H9 (cell line): ENCODE data around the gene PRRC2B. TPM values are rescaled to one million over a fixed set of nuclear protein-coding genes. Genes with fewer than 3 reads are reported as not detected.
A peak's percentile ranks its signal among the peaks of the same experiment; 100 is the strongest.

Source experiments
- DNase-seq: peaks from one replicate; pipeline ENCODE4 v3.0.0-alpha.2; 2017
- H2AFZ ChIP-seq: one replicate; pipeline ENCODE4 v1.6.1; 2013; ENCODE audit warnings: mild to moderate bottlenecking, low read length, control low read depth, moderate library complexity
- H2AK5ac ChIP-seq: 2 replicates; pipeline ENCODE4 v1.6.1; 2013; ENCODE audit warnings: low read length, control low read depth, mixed read lengths; ENCODE audit not compliant: insufficient read length
- H2BK120ac ChIP-seq: one replicate; pipeline ENCODE4 v1.6.1; 2013; ENCODE audit warnings: low read depth, mild to moderate bottlenecking, low read length, control low read depth, inconsistent platforms; ENCODE audit not compliant: poor library complexity, severe bottlenecking
- H2BK12ac ChIP-seq: 2 replicates; pipeline ENCODE4 v1.6.1; 2013; ENCODE audit warnings: low read length, control low read depth, mixed read lengths, low read depth; ENCODE audit not compliant: insufficient read length
- H2BK15ac ChIP-seq: 2 replicates; pipeline ENCODE4 v1.6.1; 2013; ENCODE audit warnings: low read depth, low read length, control low read depth
- H2BK20ac ChIP-seq: one replicate; pipeline ENCODE4 v1.6.1; 2013; ENCODE audit warnings: low read depth, mild to moderate bottlenecking, low read length, control low read depth, inconsistent platforms; ENCODE audit not compliant: poor library complexity, severe bottlenecking
- H2BK5ac ChIP-seq: 2 replicates; pipeline ENCODE4 v1.6.1; 2013; ENCODE audit warnings: low read length, control low read depth, mixed read lengths; ENCODE audit not compliant: insufficient read length
- H3K14ac ChIP-seq: 2 replicates; pipeline ENCODE4 v1.6.1; 2013; ENCODE audit warnings: low read length, control low read depth; ENCODE audit not compliant: insufficient read depth
- H3K18ac ChIP-seq: 2 replicates; pipeline ENCODE4 v1.6.1; 2013; ENCODE audit warnings: low read depth, mild to moderate bottlenecking, mixed read lengths, low read length, control low read depth; ENCODE audit not compliant: insufficient read length
- H3K23ac ChIP-seq: 2 replicates; pipeline ENCODE4 v1.6.1; 2013; ENCODE audit warnings: low read length, control low read depth, mixed read lengths, low read depth; ENCODE audit not compliant: insufficient read length
- H3K23me2 ChIP-seq: 2 replicates; pipeline ENCODE4 v1.6.1; 2013; ENCODE audit warnings: low read depth, mild to moderate bottlenecking, mixed read lengths, low read length, control low read depth; ENCODE audit not compliant: insufficient read length, poor library complexity, severe bottlenecking
- H3K27ac ChIP-seq: 2 replicates; pipeline ENCODE4 v1.5.1; 2013; ENCODE audit warnings: low read length, control low read depth, mixed read lengths, low read depth; ENCODE audit not compliant: insufficient read length
- H3K27me3 ChIP-seq: 2 replicates; pipeline ENCODE4 v1.6.1; 2013; ENCODE audit warnings: low read length, control low read depth, inconsistent platforms; ENCODE audit not compliant: insufficient read depth
- H3K4ac ChIP-seq: 2 replicates; pipeline ENCODE4 v1.6.1; 2013; ENCODE audit warnings: low read depth, mild to moderate bottlenecking, control low read depth, inconsistent platforms, low read length, moderate library complexity
- H3K4me1 ChIP-seq: 2 replicates; pipeline ENCODE4 v1.6.1; 2013; ENCODE audit warnings: low read length, control low read depth, inconsistent platforms; ENCODE audit not compliant: insufficient read depth
- H3K4me2 ChIP-seq: 2 replicates; pipeline ENCODE4 v1.6.1; 2013; ENCODE audit warnings: low read length, control low read depth, mixed read lengths; ENCODE audit not compliant: insufficient read length, insufficient read depth
- H3K56ac ChIP-seq: 2 replicates; pipeline ENCODE4 v1.6.1; 2013; ENCODE audit warnings: low read depth, mild to moderate bottlenecking, mixed read lengths, low read length, control low read depth; ENCODE audit not compliant: insufficient read length
- H3K79me1 ChIP-seq: 2 replicates; pipeline ENCODE4 v1.6.1; 2013; ENCODE audit warnings: low read depth, mild to moderate bottlenecking, moderate library complexity, low read length, control low read depth, inconsistent platforms; ENCODE audit not compliant: insufficient read depth, poor library complexity, severe bottlenecking
- H3K79me2 ChIP-seq: 2 replicates; pipeline ENCODE4 v1.6.1; 2013; ENCODE audit warnings: low read length, control low read depth, inconsistent platforms; ENCODE audit not compliant: insufficient read depth
- H3K9ac ChIP-seq: 2 replicates; pipeline ENCODE4 v1.6.1; 2013; ENCODE audit warnings: low read length, control low read depth, mixed read lengths; ENCODE audit not compliant: insufficient read length; ENCODE audit errors: extremely low read depth
- H3K9me3 ChIP-seq: one replicate; pipeline ENCODE4 v1.6.1; 2013; ENCODE audit warnings: low read depth, low read length, inconsistent platforms; ENCODE audit not compliant: control insufficient read depth
- H3T11ph ChIP-seq: one replicate; pipeline ENCODE4 v1.6.1; 2013; ENCODE audit warnings: mild to moderate bottlenecking, low read length, control low read depth, inconsistent platforms
- H4K20me1 ChIP-seq: one replicate; pipeline ENCODE4 v1.6.1; 2013; ENCODE audit not compliant: control insufficient read depth, insufficient read length, insufficient read depth
- H4K5ac ChIP-seq: 2 replicates; pipeline ENCODE4 v1.6.1; 2013; ENCODE audit warnings: low read depth, mild to moderate bottlenecking, mixed read lengths, low read length, control low read depth; ENCODE audit not compliant: insufficient read length
- H4K8ac ChIP-seq: replicated peaks from 2 replicates; pipeline ENCODE4 v1.6.1; 2013; ENCODE audit warnings: low read length, control low read depth, mixed read lengths, low read depth; ENCODE audit not compliant: insufficient read length
- H4K91ac ChIP-seq: 2 replicates; pipeline ENCODE4 v1.6.1; 2013; ENCODE audit warnings: low read depth, mild to moderate bottlenecking, moderate library complexity, mixed read lengths, low read length, control low read depth; ENCODE audit not compliant: insufficient read length
- H3K27ac Mint-ChIP-seq, 3 experiments: 2 replicates in 2 of 3; 3 replicates in 1 of 3; pipeline ENCODE4 v1.8.0; 2020 to 2021; ENCODE audit warnings: mixed read lengths in 3 of 3, mild to moderate bottlenecking in 1 of 3, moderate library complexity in 1 of 3
- H3K27me3 Mint-ChIP-seq: 2 replicates; pipeline ENCODE4 v1.8.0; 2021; ENCODE audit warnings: low read depth, mild to moderate bottlenecking, moderate library complexity, mixed read lengths
- H3K36me3 Mint-ChIP-seq, 3 experiments: 2 replicates in 2 of 3; 3 replicates in 1 of 3; pipeline ENCODE4 v1.8.0; 2020 to 2021; ENCODE audit warnings: low read depth in 3 of 3, mixed read lengths in 3 of 3; ENCODE audit not compliant: insufficient read depth in 1 of 3
- H3K4me1 Mint-ChIP-seq, 2 experiments: 2 replicates each; pipeline ENCODE4 v1.8.0; 2020; ENCODE audit warnings: mixed read lengths in 2 of 2
- H3K4me3 Mint-ChIP-seq, 2 experiments: 2 replicates in 1 of 2; 3 replicates in 1 of 2; pipeline ENCODE4 v1.8.0; 2020 to 2021; ENCODE audit warnings: mild to moderate bottlenecking in 2 of 2, mixed read lengths in 2 of 2, moderate library complexity in 1 of 2
- H3K9me3 Mint-ChIP-seq, 2 experiments: 2 replicates in 1 of 2; 3 replicates in 1 of 2; pipeline ENCODE4 v1.8.0; 2020; ENCODE audit warnings: mild to moderate bottlenecking in 2 of 2, mixed read lengths in 2 of 2, moderate library complexity in 1 of 2
- WGBS: extraction: QIAGEN DNeasy Blood & Tissue Kit; methylation state at CpG from one replicate; pipeline ENCODE4 v1.1.7; 2013; ENCODE audit warnings: missing lambda C conversion rate, low lambda C conversion rate, mixed read lengths; ENCODE audit not compliant: insufficient read length; ENCODE audit errors: extremely low coverage; 5-methylcytosine and 5-hydroxymethylcytosine counted together
- total RNA-seq: library from RNA; stranded (reverse); gene quantifications from 2 replicates; pipeline ENCODE4 v1.2.1, GENCODE V29; 2021
- TF ChIP-seq, protein P1 (sequence below): fragments of 200-600 bp; sonication (generic); conservative IDR thresholded peaks from 3 replicates; pipeline ENCODE4 v1.8.0; 2021; ENCODE audit warnings: antibody characterized with exemption, mild to moderate bottlenecking

Gene PRRC2B
- total RNA-seq, 1 experiment from 2014 or later = 251 TPM

- no peak overlapping the region for H2BK5ac ChIP-seq
- H3K27ac Mint-ChIP-seq = peak overlapping the region; percentile 18 to 75 (median 68); a peak in 3 of 7 replicates
Measured at GRCh38 chr9:131484051-131484445, 90.2 kb downstream of the PRRC2B start.

More at GRCh38 chr9:131484051-131484445, 90.2 kb downstream of the PRRC2B start:
- Histone ChIP-seq H3K23ac (no peak overlapping the region), H2BK12ac (no peak overlapping the region), H2BK15ac (no peak overlapping the region), H3K18ac (no peak overlapping the region), H2AFZ (no peak overlapping the region), H4K5ac (no peak overlapping the region), H4K20me1 (no peaks in the 10 kb centered on the region), H3K9ac (no peak overlapping the region), H3K56ac (no peak overlapping the region), H3K79me2 (no peaks in the 10 kb centered on the region), H2BK20ac (no peak overlapping the region), H3K79me1 (no peaks in the 10 kb centered on the region), H3K14ac (no peak overlapping the region), H3K27me3 (no peaks in the 10 kb centered on the region), H3K9me3 (no peaks in the 10 kb centered on the region), H3K27ac (no peak overlapping the region), H3K23me2 (no peaks in the 10 kb centered on the region), H4K91ac (no peak overlapping the region), H4K8ac (no peak overlapping the region), H2BK120ac (no peak overlapping the region), H2AK5ac (no peak overlapping the region), H3K4me1 (no peaks in the 10 kb centered on the region), H3K4ac (no peak overlapping the region), H3K4me2 (no peak overlapping the region), H3T11ph (no peak overlapping the region)
- Mint-ChIP-seq H3K36me3 (peaks cover 86 to 100% (median 99%) of the 10 kb centered on the region in 3 experiments), H3K27me3 (peaks cover 2% of the 10 kb centered on the region; the same call in 1 of the 2 replicates), H3K4me1 (no peaks in the 10 kb centered on the region), H3K4me3 (no peak overlapping the region), H3K9me3 (no peaks in the 10 kb centered on the region)
- TF ChIP-seq, protein P1, sequence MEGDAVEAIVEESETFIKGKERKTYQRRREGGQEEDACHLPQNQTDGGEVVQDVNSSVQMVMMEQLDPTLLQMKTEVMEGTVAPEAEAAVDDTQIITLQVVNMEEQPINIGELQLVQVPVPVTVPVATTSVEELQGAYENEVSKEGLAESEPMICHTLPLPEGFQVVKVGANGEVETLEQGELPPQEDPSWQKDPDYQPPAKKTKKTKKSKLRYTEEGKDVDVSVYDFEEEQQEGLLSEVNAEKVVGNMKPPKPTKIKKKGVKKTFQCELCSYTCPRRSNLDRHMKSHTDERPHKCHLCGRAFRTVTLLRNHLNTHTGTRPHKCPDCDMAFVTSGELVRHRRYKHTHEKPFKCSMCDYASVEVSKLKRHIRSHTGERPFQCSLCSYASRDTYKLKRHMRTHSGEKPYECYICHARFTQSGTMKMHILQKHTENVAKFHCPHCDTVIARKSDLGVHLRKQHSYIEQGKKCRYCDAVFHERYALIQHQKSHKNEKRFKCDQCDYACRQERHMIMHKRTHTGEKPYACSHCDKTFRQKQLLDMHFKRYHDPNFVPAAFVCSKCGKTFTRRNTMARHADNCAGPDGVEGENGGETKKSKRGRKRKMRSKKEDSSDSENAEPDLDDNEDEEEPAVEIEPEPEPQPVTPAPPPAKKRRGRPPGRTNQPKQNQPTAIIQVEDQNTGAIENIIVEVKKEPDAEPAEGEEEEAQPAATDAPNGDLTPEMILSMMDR = no peak
- no peak for DNase-seq
- no CpG with 5 or more reads among the region's 7 CpGs for WGBS
